Ecto neural progenitor cell (in vitro differentiated cells): ENCODE results near the gene IGSF22.

ENCODE experiments used
- DNase-seq: peaks from one replicate; pipeline ENCODE4 v3.0.0-alpha.2; 2018; ENCODE audit warnings: low spot score

Gene IGSF22

DNA sequence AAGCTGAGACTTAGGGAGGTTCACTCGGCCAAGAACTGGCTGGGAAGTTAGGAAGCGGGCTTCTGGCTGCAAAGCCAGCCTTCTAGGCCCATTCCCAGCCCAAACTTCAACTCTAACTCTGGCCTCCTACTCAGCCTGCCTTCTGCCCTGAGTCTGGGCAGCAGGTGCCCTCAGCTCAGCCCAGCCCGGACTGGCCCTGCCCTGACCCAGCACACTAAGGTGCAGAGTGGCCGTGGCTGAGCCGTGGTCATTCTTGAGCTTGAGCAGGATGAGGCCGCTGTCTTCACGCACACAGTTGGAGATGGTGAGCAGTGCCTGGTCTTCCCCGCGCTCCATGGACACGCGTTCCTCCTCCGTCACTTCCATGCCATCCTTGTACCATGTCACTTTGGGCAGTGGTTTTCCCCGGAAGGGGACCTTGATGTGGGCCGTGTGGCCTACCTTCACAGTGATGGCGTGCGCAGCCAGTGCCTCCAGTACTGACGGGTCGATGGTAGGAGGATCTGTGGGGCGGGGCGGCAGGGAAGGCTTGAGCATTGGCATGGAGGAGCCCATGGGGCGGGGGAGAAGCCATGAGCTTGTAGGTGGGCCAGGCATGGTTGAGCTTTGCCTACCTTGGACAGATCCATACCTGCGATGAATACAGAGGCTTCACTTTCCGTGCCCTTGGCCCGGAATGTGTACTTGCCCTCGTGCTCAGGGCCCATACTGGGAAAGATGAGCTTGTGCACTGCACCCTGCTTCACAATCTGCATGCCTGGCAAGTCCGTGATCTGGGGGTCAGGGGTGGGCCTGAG lies 12.1 kb downstream of the IGSF22 start:
- DNase-seq = no peak

- no peak for DNase-seq
Measured at GRCh38 chr11:18710545-18710944, 15.4 kb downstream of the IGSF22 start.

DNA sequence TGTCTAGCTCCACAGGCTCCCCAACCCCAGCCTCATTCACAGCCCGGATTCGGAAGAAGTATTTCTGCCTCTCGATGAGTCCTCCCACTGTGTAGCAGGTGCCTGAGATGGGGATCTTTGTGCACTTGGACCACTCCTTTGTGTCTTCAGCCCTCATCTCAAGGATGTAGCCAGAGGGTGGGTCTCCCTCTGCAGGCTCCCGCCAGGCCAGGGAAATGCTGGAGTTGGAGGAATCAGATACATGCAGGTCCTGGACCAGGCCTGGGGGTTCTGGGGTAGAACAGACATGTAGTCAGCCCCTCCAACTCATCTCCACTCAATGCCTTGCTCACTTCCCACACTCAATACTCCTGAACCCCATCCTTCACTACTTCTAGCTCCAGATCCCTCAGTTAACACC lies 16.6 kb downstream of the IGSF22 start:
- DNase-seq = no peak

DNA sequence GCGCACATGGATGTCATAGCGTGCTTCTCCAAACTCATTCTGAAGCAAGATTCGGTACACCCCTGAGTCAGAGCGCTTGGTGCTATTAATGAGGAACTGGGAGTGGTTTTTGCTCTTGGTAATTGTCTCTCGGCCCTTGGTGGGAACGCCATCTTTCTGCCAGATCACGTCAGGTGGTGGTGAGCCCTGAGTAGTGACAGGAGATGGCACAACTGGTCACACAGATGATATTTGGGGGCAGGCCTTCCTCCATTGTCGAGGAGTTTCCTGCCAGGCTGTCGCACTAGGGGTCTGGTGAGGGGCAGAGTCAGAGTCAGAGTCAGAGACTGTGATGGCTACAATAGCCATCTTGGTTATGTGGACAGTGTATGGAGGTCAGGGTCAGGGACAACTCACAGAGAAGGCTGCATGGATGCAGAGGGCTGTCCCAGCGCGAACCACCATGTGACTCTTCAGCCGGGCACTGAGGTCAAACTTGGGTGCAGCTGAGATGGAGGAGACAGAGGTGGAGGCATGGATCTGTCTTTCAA lies 18.1 kb downstream of the IGSF22 start:
- DNase-seq = no peak

DNA sequence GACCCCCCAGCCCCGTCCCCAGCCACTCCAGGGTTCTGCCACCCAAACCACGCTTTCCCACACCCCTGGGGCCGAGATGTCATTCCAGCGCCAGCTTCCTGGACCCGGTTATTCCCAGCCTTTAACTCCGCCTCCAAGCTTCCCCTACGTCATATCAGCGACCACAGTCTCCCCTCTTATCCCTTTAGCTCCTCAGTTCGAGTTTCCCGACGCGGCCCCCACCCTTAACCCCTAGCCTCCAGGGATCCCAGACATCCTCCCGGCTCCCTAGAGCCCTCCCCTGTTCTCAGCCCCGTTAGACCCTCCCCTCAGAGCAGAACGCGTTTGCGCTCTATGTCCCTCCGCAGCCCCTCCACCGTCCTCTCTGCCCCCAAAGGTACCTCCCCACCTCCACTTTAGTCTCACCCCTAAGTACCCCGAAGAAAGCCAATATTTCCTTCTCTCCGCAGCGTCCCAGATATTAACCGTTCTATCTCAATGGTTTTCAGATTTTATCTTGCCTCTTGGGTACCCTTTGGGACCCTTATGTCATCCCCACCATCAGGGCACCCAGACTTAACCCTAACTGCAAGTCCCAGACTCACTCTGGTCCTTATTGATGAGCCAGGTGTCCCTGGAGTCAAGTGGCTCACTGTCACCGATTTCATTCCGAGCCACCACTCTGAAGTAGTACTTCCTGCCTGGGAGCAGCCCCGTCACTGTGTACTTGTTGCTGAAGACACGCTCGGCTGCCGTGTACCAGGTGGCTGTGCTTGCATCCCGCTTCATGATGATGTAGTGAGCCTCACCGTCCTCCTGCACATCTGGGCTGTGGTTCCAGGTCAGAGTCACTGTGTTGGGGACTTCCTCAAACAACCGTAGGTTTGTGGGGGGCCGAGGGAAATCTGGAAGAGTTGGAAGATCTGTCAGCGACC lies 19.4 kb downstream of the IGSF22 start:
- no peak for DNase-seq

DNA sequence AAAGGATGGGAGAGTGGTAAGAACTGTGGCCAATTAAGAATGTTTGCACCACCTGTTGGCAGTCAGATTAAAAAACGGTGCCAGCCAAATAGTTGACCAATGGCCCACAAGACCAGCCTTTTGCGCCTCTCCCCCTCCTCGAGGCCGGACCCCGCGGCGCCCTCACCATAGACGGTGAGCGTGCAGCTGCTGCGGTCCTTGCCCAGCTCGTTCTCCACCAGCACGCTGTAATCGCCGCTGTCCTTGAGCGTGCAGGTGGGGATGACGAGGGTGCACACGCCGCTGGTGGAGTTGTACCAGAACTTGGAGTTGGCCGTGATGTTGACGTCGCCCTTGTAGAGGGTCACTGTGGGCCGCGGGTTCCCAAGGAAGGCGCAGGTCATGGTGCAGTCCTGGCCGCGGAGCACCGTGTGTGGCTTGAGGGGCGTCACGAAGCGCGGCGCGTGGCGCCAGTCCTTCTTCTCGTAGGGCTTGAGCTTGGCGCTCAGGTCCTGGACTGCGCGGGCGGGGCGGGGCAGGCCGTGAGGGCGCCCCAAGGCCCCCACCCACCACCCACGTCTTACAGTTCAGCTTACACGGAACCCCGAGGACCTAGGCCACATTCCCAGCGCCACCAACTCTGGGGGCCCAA lies 20.2 kb downstream of the IGSF22 start:
- DNase-seq = no peak

DNA sequence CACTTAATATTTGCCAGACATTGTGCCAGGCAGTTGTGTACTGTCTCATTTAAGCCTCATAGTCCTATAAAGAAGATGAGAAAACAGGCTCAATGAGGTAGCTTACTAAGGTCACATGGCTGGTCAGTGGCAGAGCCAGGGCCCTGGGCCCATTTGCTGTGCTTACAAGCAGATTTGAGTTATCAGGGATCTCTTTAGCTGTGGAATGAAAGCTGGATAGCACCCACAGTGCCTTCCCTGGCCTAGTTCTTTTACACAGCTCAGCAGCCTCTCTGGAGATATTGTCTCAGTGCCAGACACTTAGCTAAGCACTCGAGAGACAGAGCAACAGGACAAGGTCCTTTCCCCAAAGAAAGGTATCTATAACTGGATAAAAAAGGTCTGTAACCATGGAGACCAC lies 21.3 kb downstream of the IGSF22 start:
- no peak for DNase-seq

DNA sequence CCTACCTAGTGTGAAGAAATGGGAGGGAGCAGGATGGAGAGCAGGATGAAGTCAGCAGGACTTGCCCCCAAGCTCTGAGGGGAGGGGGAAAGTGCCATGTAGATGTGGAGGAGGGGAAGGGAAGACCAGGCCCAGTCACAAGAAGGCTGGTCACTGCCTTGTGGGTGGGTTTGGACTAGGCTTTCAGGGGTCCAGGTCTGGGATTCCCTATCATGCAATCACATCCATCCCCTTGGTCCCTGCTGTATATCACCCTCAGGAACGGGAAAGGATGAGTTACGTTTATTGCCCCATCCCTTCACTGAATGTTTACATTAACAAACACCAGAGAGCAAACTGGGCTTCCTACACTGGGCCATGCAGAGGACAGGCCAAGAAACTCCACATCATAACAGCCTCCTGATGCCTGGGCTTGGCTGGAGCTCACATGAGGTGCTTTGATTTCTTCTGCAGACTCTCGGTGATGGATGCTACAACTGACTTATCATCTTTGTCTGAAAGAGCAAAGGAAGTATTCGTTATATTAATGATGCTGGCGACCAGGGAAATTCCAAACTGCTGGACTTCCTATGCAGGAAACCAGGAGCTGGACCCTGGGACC lies 21.8 kb downstream of the IGSF22 start:
- DNase-seq = no peak

- DNase-seq = no peak
Measured at GRCh38 chr11:18703001-18703763, 22.8 kb downstream of the IGSF22 start.

DNA sequence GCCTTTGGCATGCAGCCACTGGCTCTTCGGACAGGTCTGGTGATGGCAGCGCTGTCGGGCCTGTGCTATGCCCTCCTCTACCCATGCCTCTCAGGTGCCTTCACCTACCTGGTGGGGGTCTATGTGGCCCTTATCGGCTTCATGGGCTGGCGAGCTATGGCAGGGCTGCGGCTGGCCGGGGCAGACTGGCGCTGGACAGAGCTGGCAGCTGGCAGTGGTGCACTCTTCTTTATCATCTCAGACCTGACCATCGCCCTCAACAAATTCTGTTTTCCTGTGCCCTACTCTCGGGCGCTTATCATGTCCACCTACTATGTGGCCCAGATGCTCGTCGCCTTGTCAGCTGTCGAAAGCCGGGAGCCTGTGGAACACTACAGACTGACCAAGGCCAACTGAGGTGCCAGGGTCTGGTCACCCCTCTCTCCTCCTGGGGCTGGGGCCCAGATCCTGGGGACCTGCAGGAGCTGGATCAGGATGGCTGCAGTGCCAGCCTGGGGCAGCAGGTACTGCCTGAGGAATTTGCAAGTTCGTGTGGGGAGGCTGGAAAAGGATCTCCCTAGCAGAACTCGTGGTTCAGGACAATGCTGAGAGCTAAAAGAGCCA lies 24.3 kb downstream of the IGSF22 start:
- no peak for DNase-seq

DNA sequence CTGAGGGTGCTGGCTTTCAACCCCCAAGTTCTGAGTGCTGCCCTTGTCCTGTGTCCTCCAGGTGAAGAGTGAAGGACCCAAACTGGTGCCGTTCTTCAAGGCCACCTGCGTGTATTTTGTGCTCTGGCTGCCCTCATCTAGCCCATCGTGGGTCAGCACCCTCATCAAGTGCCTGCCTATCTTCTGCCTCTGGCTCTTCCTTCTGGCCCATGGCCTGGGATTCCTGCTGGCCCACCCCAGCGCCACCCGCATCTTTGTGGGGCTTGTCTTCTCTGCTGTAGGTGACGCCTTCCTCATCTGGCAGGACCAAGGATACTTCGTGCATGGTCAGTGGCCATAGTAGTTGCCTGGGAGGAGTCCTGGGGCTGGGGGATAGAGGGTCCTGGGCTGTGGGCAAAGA lies 25.1 kb downstream of the IGSF22 start:
- no peak for DNase-seq

- no peak for DNase-seq
Measured at GRCh38 chr11:18700375-18700774, 25.6 kb downstream of the IGSF22 start.

DNA sequence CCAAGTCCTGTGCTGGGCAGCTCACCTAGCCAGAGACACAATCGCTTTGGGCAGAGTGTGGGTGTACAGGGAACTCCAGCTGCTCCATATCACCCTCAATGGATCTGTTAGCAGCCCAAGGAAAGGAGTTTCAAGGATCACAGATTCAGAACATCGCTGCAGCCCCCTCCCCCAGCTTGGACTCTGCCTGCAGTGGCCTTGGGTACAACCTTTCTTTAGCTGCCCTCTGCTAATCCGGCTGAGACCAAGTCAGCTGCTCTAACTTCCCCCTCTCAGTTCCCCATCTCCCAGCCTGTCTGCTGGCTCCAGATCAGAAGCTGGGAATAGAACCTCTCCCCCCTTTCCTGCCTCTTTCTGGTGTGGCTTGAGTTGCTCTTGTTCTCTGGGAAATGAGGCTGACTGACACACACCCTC lies 26.1 kb downstream of the IGSF22 start:
- DNase-seq = no peak

- no peak for DNase-seq
Measured at GRCh38 chr11:18699269-18699596, 26.8 kb downstream of the IGSF22 start.

- DNase-seq = peak; percentile 95
Measured at GRCh38 chr11:18698341-18699268, 27.4 kb downstream of the IGSF22 start, which contains the start of gene TMEM86A. TMEM86A (plus strand) TSS chr11:18698779; CDS start chr11:18698887, 108 bp downstream.

- no peak for DNase-seq
Measured at GRCh38 chr11:18697576-18697975, 28.4 kb downstream of the IGSF22 start.

GRCh38 chr11:18696638-18697225 lies 29.3 kb downstream of the IGSF22 start:
- DNase-seq = no peak

GRCh38 chr11:18692941-18693760 lies 32.8 kb downstream of the IGSF22 start:
- DNase-seq = no peak
